Midbrain (tissue), 1 donor: ENCODE results near the gene SYP.
A peak's percentile ranks its signal among the peaks of the same experiment; 100 is the strongest.

Source experiments
- DNase-seq: peaks from one replicate; lab custom pipeline; 2025; lab: John Stamatoyannopoulos, UW

The SYP gene

GRCh38 chrX:49199906-49200771 lies at the start of gene SYP:
TSS of gene SYP (minus strand) at chrX:49200193. CDS start at chrX:49200186, 7 bp downstream.
- peak; percentile 85 for DNase-seq

GRCh38 chrX:49249616-49250015 lies 49.6 kb upstream of the SYP start:
- DNase-seq = no peak

GRCh38 chrX:49249071-49249470 lies 49.1 kb upstream of the SYP start:
- no peak for DNase-seq

- DNase-seq = no peak
These were observed 48.2 kb upstream of the SYP start for GRCh38 chrX:49247916-49248811.

GRCh38 chrX:49247346-49247745 lies 47.4 kb upstream of the SYP start:
- DNase-seq = no peak

GRCh38 chrX:49246541-49246940 lies 46.5 kb upstream of the SYP start:
- DNase-seq = no peak

GRCh38 chrX:49244207-49244606 lies 44.2 kb upstream of the SYP start:
- no peak for DNase-seq

- no peak for DNase-seq
These were observed 43.2 kb upstream of the SYP start for GRCh38 chrX:49243166-49243565.

- DNase-seq = no peak
These were observed 42.6 kb upstream of the SYP start for GRCh38 chrX:49242545-49243066.

- no peak for DNase-seq
These were observed 38.7 kb upstream of the SYP start for GRCh38 chrX:49238735-49239134.

GRCh38 chrX:49237060-49237459 lies 37.1 kb upstream of the SYP start:
- DNase-seq = no peak

GRCh38 chrX:49233887-49234555 lies 34.0 kb upstream of the SYP start:
- DNase-seq = no peak

GRCh38 chrX:49233176-49233575 lies 33.2 kb upstream of the SYP start, which contains the start of gene CACNA1F:
TSS of gene CACNA1F (minus strand) at chrX:49233340. CDS start at chrX:49233309, 31 bp downstream.
- DNase-seq = no peak

- DNase-seq = no peak
These were observed 32.5 kb upstream of the SYP start for GRCh38 chrX:49232525-49232924.

- no peak for DNase-seq
These were observed 31.5 kb upstream of the SYP start for GRCh38 chrX:49231333-49232000.

GRCh38 chrX:49230500-49231232 lies 30.7 kb upstream of the SYP start:
- DNase-seq = no peak

- no peak for DNase-seq
These were observed 28.2 kb upstream of the SYP start for GRCh38 chrX:49228185-49228584.

- no peak for DNase-seq
These were observed 27.7 kb upstream of the SYP start for GRCh38 chrX:49227726-49228125.

GRCh38 chrX:49226946-49227345 lies 27.0 kb upstream of the SYP start:
- no peak for DNase-seq

GRCh38 chrX:49225858-49226257 lies 25.9 kb upstream of the SYP start:
- DNase-seq = no peak

- DNase-seq = no peak
These were observed 21.9 kb upstream of the SYP start for GRCh38 chrX:49221868-49222267.
